Measurements from ENCODE around the gene CFD.
"Not testable (repeated sequence)": the region's sequence is repeated elsewhere in the genome, so short reads cannot be mapped to it uniquely, and the experiment has no call there.

CFD gene

GRCh38 chr19:852136-853013 lies 7.1 kb upstream of the CFD start, which contains the start of gene ELANE:
Gene ELANE, plus strand, starts transcription at chr19:852303. Its CDS starts 26 bp downstream, at chr19:852329.
- no peak for DNase-seq (ENCODE audit: low read depth, low spot score)

- DNase-seq (ENCODE audit: low read depth, low spot score) = no peak
These were observed 6.4 kb upstream of the CFD start for GRCh38 chr19:853014-853585.

GRCh38 chr19:853614-854220 lies 5.7 kb upstream of the CFD start:
- not testable (repeated sequence) for DNase-seq (ENCODE audit: low read depth, low spot score)

- DNase-seq (ENCODE audit: low read depth, low spot score) = no peak
These were observed 4.9 kb upstream of the CFD start for GRCh38 chr19:854549-854948.

GRCh38 chr19:855142-855541 lies 4.3 kb upstream of the CFD start:
- no peak for DNase-seq (ENCODE audit: low read depth, low spot score)

GRCh38 chr19:855566-856120 lies 3.8 kb upstream of the CFD start:
- no peak for DNase-seq (ENCODE audit: low read depth, low spot score)

GRCh38 chr19:858284-858683 lies 1.2 kb upstream of the CFD start:
- DNase-seq (ENCODE audit: low read depth, low spot score) = no peak

GRCh38 chr19:861141-861755 lies 1.8 kb downstream of the CFD start:
- DNase-seq (ENCODE audit: low read depth, low spot score) = no peak

GRCh38 chr19:861756-862580 lies 2.5 kb downstream of the CFD start:
- DNase-seq (ENCODE audit: low read depth, low spot score) = peak; percentile 94

- peak; percentile 85 for DNase-seq (ENCODE audit: low read depth, low spot score)
These were observed 3.3 kb downstream of the CFD start for GRCh38 chr19:862581-863314.

GRCh38 chr19:863315-863620 lies 3.8 kb downstream of the CFD start:
- DNase-seq (ENCODE audit: low read depth, low spot score) = no peak

- DNase-seq (ENCODE audit: low read depth, low spot score) = no peak
These were observed 7.4 kb downstream of the CFD start for GRCh38 chr19:866769-867300.

GRCh38 chr19:867301-867793 lies 7.9 kb downstream of the CFD start:
- peak; percentile 74 for DNase-seq (ENCODE audit: low read depth, low spot score)

GRCh38 chr19:867855-868457 lies 8.5 kb downstream of the CFD start:
- no peak for DNase-seq (ENCODE audit: low read depth, low spot score)

GRCh38 chr19:868458-869244 lies 9.2 kb downstream of the CFD start:
- no peak for DNase-seq (ENCODE audit: low read depth, low spot score)

GRCh38 chr19:869245-870177 lies 10.0 kb downstream of the CFD start:
- peak; percentile 76 for DNase-seq (ENCODE audit: low read depth, low spot score)

- no peak for DNase-seq (ENCODE audit: low read depth, low spot score)
These were observed 10.8 kb downstream of the CFD start for GRCh38 chr19:870314-870713.

- no peak for DNase-seq (ENCODE audit: low read depth, low spot score)
These were observed 11.5 kb downstream of the CFD start for GRCh38 chr19:870963-871401.
